AG09309 (cell line): ENCODE results near the gene ZBED4.

Experiments used
- DNase-seq: peaks from one replicate; pipeline ENCODE4 v3.0.0-alpha.2; 2010; ENCODE audit warnings: low read depth
- H3K4me3 ChIP-seq: 2 replicates; pipeline ENCODE4 v1.5.1; 2011; ENCODE audit warnings: mild to moderate bottlenecking, low read depth, low read length, moderate library complexity; ENCODE audit not compliant: control insufficient read depth
- TF ChIP-seq, protein P1 (sequence below): IDR thresholded peaks from 2 replicates; pipeline ENCODE4 v1.5.1; 2011; ENCODE audit warnings: mild to moderate bottlenecking, low read depth, low read length, inconsistent platforms; ENCODE audit not compliant: insufficient read depth, control insufficient read depth; ENCODE audit errors: missing control alignments

Gene ZBED4

DNA sequence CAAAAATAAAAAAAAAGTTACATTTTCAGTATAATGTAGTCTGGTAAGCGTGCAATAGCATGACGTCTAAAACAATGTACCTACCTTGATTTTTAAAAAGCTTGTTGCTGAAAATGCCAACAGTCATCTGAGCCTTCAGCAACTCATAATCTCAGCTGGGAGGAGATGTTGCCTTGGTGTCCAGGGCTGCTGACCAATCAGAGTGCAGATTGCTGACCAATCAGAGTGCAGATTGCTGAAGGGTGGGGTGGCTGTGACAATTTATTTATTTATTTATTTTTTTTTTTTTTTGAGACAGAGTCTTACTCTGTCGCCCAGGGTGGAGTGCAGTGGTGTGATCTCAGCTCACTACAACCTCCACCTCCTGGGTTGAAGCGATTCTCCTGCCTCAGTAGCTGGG, 17.8 kb downstream of the ZBED4 start:
- TF ChIP-seq, protein P1, sequence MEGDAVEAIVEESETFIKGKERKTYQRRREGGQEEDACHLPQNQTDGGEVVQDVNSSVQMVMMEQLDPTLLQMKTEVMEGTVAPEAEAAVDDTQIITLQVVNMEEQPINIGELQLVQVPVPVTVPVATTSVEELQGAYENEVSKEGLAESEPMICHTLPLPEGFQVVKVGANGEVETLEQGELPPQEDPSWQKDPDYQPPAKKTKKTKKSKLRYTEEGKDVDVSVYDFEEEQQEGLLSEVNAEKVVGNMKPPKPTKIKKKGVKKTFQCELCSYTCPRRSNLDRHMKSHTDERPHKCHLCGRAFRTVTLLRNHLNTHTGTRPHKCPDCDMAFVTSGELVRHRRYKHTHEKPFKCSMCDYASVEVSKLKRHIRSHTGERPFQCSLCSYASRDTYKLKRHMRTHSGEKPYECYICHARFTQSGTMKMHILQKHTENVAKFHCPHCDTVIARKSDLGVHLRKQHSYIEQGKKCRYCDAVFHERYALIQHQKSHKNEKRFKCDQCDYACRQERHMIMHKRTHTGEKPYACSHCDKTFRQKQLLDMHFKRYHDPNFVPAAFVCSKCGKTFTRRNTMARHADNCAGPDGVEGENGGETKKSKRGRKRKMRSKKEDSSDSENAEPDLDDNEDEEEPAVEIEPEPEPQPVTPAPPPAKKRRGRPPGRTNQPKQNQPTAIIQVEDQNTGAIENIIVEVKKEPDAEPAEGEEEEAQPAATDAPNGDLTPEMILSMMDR: no peak
- DNase-seq: no peak
- H3K4me3 ChIP-seq: no peak overlapping the region

GRCh38 chr22:49872347-49872746, 18.7 kb downstream of the ZBED4 start:
- no peak for DNase-seq
- H3K4me3 ChIP-seq: no peak overlapping the region
- TF ChIP-seq, protein P1: no peak

GRCh38 chr22:49873228-49873940, 19.7 kb downstream of the ZBED4 start:
- no peak for DNase-seq
- no peak overlapping the region for H3K4me3 ChIP-seq
- TF ChIP-seq, protein P1: no peak

DNA sequence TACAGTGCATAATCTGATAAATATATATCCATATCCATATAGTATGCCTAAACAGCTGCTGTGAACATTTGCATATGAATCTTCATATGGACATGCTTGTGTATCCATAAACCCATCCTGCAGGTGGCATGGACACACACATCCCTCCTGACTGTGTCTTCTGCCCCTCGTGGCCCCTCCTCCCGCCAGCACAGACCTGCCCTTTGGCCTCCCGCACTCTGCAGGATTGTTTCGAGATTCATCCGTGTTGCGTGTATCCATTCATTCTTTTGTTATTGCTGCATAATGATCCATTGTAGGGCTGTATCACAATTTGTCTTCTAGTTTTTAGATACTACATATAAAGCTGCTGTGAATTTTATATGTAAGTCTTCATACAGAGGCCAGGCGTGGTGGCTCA, 24.0 kb downstream of the ZBED4 start:
- no peak overlapping the region for H3K4me3 ChIP-seq
- TF ChIP-seq, protein P1: no peak
- no peak for DNase-seq

DNA sequence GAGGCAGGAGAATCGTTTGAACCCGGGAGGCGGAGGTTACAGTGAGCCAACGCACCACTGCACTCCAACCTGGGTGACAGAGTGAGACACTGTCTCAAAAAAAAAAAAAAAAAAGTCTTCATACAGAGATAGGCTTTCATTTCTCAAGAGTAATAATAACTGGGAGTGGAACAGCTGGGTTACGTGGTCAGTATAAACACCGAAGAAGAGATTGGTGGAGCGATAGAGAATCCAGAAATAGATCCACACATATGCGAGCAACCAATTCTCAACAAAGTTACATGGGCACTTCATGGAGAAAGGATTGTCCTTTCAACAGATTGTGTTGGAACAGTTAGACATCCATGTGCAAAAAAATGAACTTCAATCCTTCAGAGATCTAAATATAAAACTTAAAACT, 24.6 kb downstream of the ZBED4 start:
- DNase-seq: no peak
- TF ChIP-seq, protein P1: no peak
- H3K4me3 ChIP-seq: no peak overlapping the region

- TF ChIP-seq, protein P1: no peak
- no peak for DNase-seq
- H3K4me3 ChIP-seq: no peak overlapping the region
These were observed 26.2 kb downstream of the ZBED4 start for GRCh38 chr22:49879871-49880270.
